Aorta (tissue), 5 donors: ENCODE measurements around the gene ANKRD44. TPM values are rescaled to one million over a fixed set of nuclear protein-coding genes. Genes with fewer than 3 reads are reported as not detected.
A peak's percentile ranks its signal among the peaks of the same experiment; 100 is the strongest.
"Not testable (repeated sequence)": the region's sequence is repeated elsewhere in the genome, so short reads cannot be mapped to it uniquely, and the experiment has no call there.

Experiments
- ATAC-seq: fragments of 200-7000 bp; cut with Tn5 transposase; one replicate; pipeline ENCODE4 v1.9.1; 2022; ENCODE audit warnings: moderate library complexity; ENCODE audit not compliant: low FRiP score
- DNase-seq, 2 donors: peaks; one replicate each; pipeline ENCODE4 v3.0.0-alpha.2; 2020
- H3K27ac ChIP-seq, 2 donors: one replicate each; pipeline ENCODE4 v1.5.1; 2013; ENCODE audit warnings: low read length in 2 of 2, mild to moderate bottlenecking in 2 of 2, moderate library complexity in 2 of 2, control low read depth in 1 of 2, inconsistent platforms in 1 of 2, low read depth in 1 of 2
- H3K27me3 ChIP-seq, 2 donors: one replicate each; pipeline ENCODE4 v1.6.1; 2013; ENCODE audit warnings: control low read depth in 1 of 2, low read length in 1 of 2, mild to moderate bottlenecking in 1 of 2, moderate library complexity in 1 of 2; ENCODE audit not compliant: insufficient read depth in 2 of 2, control insufficient read depth in 1 of 2
- H3K36me3 ChIP-seq, 2 donors: one replicate each; pipeline ENCODE4 v1.6.1; 2013; ENCODE audit warnings: control low read depth in 1 of 2, low read length in 1 of 2, mild to moderate bottlenecking in 1 of 2; ENCODE audit not compliant: insufficient read depth in 2 of 2, control insufficient read depth in 1 of 2
- H3K4me1 ChIP-seq, 2 donors: one replicate each; pipeline ENCODE4 v1.6.1; 2013; ENCODE audit warnings: low read length in 2 of 2, control low read depth in 1 of 2, mild to moderate bottlenecking in 1 of 2, moderate library complexity in 1 of 2; ENCODE audit not compliant: insufficient read depth in 2 of 2, control insufficient read depth in 1 of 2
- H3K4me3 ChIP-seq, 2 donors: one replicate each; pipeline ENCODE4 v1.5.1; 2013; ENCODE audit warnings: low read length in 2 of 2, control low read depth in 1 of 2, mild to moderate bottlenecking in 1 of 2
- H3K9me3 ChIP-seq: one replicate; pipeline ENCODE4 v1.6.1; 2013; ENCODE audit warnings: mild to moderate bottlenecking, low read length; ENCODE audit not compliant: control insufficient read depth
- WGBS, 2 donors: extraction: QIAGEN DNeasy Blood & Tissue Kit; methylation state at CpG; one replicate each; pipeline ENCODE4 v1.1.7; 2013; 5-methylcytosine and 5-hydroxymethylcytosine counted together
- intact Hi-C, 2 donors: fragments of 100-400 bp; cut with DNase I; formaldehyde crosslinking; loops; one replicate each; pipeline versions ENCODE4 v1.14.2 to v1.15.0; 2022
- polyA plus RNA-seq, 2 donors: library from polyadenylated mRNA; stranded (reverse); fragments of 200-250 nt; gene quantifications; one replicate each; pipeline ENCODE4 v1.2.3, GENCODE V29; 2013
- total RNA-seq, 2 donors: library from RNA; stranded (reverse); fragmentation: NEBNext Ultra II Directional; extraction: Animal tissue kit (Norgen Biotek cat#: 25700); gene quantifications; one replicate each; pipeline ENCODE4 v1.2.1, GENCODE V29; 2021
- donor health status: healthy with polysubstance abuse.
- donor health status: Bipolar disorder and iron deficiency.
- donor health status: DM: no; HTN: no; CAD: no.
- donor health status: DM: no; HTN: no; CAD: no.
- donor health status: DM: yes; HTN: yes; CAD: no.

ANKRD44 gene
- total and polyA plus RNA-seq, 4 donors: 4.5 to 62.6 (median 33.8) TPM

GRCh38 chr2:197292619-197293018 lies 18.0 kb downstream of the ANKRD44 start:
- Histone ChIP-seq H3K27me3 (no peaks in the 10 kb centered on the region), H3K9me3 (no peaks in the 10 kb centered on the region), H3K27ac (no peak overlapping the region), H3K4me1 (peaks cover 7 to 12% of the 10 kb centered on the region in 2 donors), H3K4me3 (no peak overlapping the region), H3K36me3 (no peaks in the 10 kb centered on the region)
- intact Hi-C loops: no loop called here
- ATAC-seq (no peak), DNase-seq (no peak)
- WGBS, 2 donors: 90 to 98% methylated on average over 2 of the region's 2 CpGs

GRCh38 chr2:197287596-197287932 lies 23.0 kb downstream of the ANKRD44 start:
- 92 to 94% methylated on average over 7 of the region's 7 CpGs for WGBS, 2 donors
- ATAC-seq, H3K4me3 ChIP-seq, H3K27ac ChIP-seq, H3K36me3 ChIP-seq, H3K27me3 ChIP-seq, intact Hi-C loops, DNase-seq, H3K4me1 ChIP-seq, H3K9me3 ChIP-seq: not testable (repeated sequence)

- H3K9me3 ChIP-seq: no peaks in the 10 kb centered on the region
- no peak overlapping the region for H3K4me3 ChIP-seq
- no peaks in the 10 kb centered on the region for H3K27me3 ChIP-seq
- intact Hi-C loops: no loop called here
- DNase-seq (peak in 1 of 2 donors; percentile 69), ATAC-seq (peak; percentile 87)
- peaks cover 2 to 8% of the 10 kb centered on the region in 2 donors for H3K4me1 ChIP-seq
- WGBS, 2 donors: 46 to 47% methylated on average over 8 of the region's 8 CpGs
- H3K27ac ChIP-seq: no peak overlapping the region
- no peaks in the 10 kb centered on the region for H3K36me3 ChIP-seq
Observed at GRCh38 chr2:197286805-197287595, 23.6 kb downstream of the ANKRD44 start.

GRCh38 chr2:197285361-197285760 lies 25.2 kb downstream of the ANKRD44 start:
- intact Hi-C loops: no loop called here

GRCh38 chr2:197284956-197285355 lies 25.6 kb downstream of the ANKRD44 start:
- Histone ChIP-seq H3K27ac (no peak overlapping the region), H3K4me1 (peaks cover 2 to 8% of the 10 kb centered on the region in 2 donors), H3K9me3 (no peaks in the 10 kb centered on the region), H3K4me3 (no peak overlapping the region), H3K36me3 (no peaks in the 10 kb centered on the region), H3K27me3 (no peaks in the 10 kb centered on the region)
- intact Hi-C loops: no loop called here
- ATAC-seq (no peak), DNase-seq (no peak)

More at GRCh38 chr2:197285361-197285760, 25.2 kb downstream of the ANKRD44 start:
- WGBS, 2 donors: 63 to 89% methylated on average over 3 of the region's 3 CpGs
- ATAC-seq (no peak), DNase-seq (no peak)
- Histone ChIP-seq H3K4me3 (no peak overlapping the region), H3K4me1 (peaks cover 2 to 8% of the 10 kb centered on the region in 2 donors), H3K27ac (no peak overlapping the region), H3K9me3 (no peaks in the 10 kb centered on the region), H3K36me3 (no peaks in the 10 kb centered on the region), H3K27me3 (no peaks in the 10 kb centered on the region)

- Histone ChIP-seq H3K4me1 (peaks cover 4 to 6% of the 10 kb centered on the region in 2 donors), H3K4me3 (no peak overlapping the region), H3K36me3 (no peaks in the 10 kb centered on the region), H3K27me3 (no peaks in the 10 kb centered on the region), H3K9me3 (no peaks in the 10 kb centered on the region), H3K27ac (no peak overlapping the region)
- WGBS, 2 donors: 45 to 53% methylated on average over 2 of the region's 2 CpGs
- intact Hi-C loops: no loop called here
- no peak for ATAC-seq
- DNase-seq: no peak
Observed at GRCh38 chr2:197281421-197281820, 29.2 kb downstream of the ANKRD44 start.

- ATAC-seq: no peak
- intact Hi-C loops: no loop called here
- no peaks in the 10 kb centered on the region for H3K36me3 ChIP-seq
- no peak overlapping the region for H3K27ac ChIP-seq
- 56 to 60% methylated on average over 13 of the region's 13 CpGs for WGBS, 2 donors
- peaks cover 0 to 4% of the 10 kb centered on the region in 2 donors for H3K4me1 ChIP-seq
- H3K27me3 ChIP-seq: no peaks in the 10 kb centered on the region
- no peak overlapping the region for H3K4me3 ChIP-seq
- H3K9me3 ChIP-seq: no peaks in the 10 kb centered on the region
- DNase-seq: no peak
Observed at GRCh38 chr2:197280015-197280702, 30.4 kb downstream of the ANKRD44 start.

GRCh38 chr2:197278799-197279763 lies 31.5 kb downstream of the ANKRD44 start:
- 84 to 87% methylated on average over 12 of the region's 12 CpGs for WGBS, 2 donors
- Histone ChIP-seq H3K9me3 (no peaks in the 10 kb centered on the region), H3K27ac (no peak overlapping the region), H3K4me1 (peaks cover 0 to 4% of the 10 kb centered on the region in 2 donors), H3K4me3 (no peak overlapping the region), H3K36me3 (no peaks in the 10 kb centered on the region), H3K27me3 (no peaks in the 10 kb centered on the region)
- ATAC-seq (no peak), DNase-seq (no peak)
- intact Hi-C loops: no loop called here
